Measurements from ENCODE around the gene CA5A. TPM values are rescaled to one million over a fixed set of nuclear protein-coding genes. Genes with fewer than 3 reads are reported as not detected.

The CA5A gene
- total RNA-seq, 1 experiment from 2014 or later: not detected

DNA sequence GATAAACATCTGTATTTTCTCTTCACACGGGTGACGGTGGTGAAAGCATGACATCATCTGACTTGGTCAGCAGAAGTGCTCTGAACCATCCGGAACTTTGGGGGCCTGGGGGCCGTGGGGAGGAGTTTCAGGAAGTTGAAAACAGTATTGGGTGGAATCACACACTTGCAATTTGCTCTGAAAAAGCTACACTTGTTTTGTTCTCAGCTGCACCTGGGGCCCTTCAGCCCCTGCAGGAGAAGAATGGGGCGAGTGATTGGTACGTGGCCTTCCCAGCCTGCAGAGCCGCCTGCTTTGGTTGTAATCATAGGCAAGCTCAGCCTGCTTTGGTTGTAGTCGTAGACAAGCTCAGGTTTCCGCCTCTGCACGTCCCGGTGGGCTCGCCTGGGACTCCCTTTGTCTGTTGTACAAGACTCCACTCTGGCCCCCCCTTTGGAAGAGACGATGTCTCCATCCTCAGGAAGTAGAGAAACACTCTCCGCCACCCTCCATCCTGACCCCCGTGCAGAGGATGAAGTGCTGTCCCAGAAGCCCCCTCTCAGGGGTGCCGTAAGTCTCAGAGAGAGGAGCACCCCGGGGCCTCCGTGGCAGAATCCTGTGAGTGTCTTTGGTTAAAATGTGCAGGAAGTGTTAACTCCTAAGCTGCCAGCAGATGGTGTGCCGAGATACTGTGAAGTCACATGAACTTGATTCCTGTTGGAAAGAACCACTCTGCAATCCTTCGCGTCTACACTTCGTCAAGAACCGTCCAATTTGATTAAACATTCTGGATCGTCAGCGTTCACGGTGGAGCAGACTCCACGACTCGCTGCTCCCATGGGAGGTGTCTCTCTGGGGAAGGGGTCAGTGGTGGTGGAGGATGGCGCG is 20.3 kb upstream of the CA5A start:
- POLR2A ChIA-PET: no interaction called here
- Histone ChIP-seq H3K36me3 (ENCODE audit: control insufficient read depth in 1 of 2, insufficient read depth in 2 of 2, low read length in 2 of 2) (peaks cover 0 to 16% of the 10 kb centered on the region in 2 experiments; a peak in 2 of 4 replicates), H3K9me2 (ENCODE audit: insufficient read depth) (no peaks in the 10 kb centered on the region), H3K4me3 (replicated peaks in 1 of 2; ENCODE audit: low read depth in 1 of 2, low read length in 2 of 2) (no peak overlapping the region), H3K9ac (ENCODE audit: low read length) (no peak overlapping the region), H3K27ac (ENCODE audit: low read depth, low read length) (no peak overlapping the region), H3K79me2 (ENCODE audit: insufficient read depth, low read length) (peaks cover 97% of the 10 kb centered on the region), H3K4me2 (ENCODE audit: low read length) (no peak overlapping the region), H3K27me3 (ENCODE audit: insufficient read depth, low read length) (no peaks in the 10 kb centered on the region), H4K20me1 (ENCODE audit: insufficient read depth) (no peaks in the 10 kb centered on the region), H3K9me3 (ENCODE audit: control insufficient read depth in 1 of 2, insufficient read depth in 1 of 2, low read depth in 1 of 2, low read length in 2 of 2) (no peaks in the 10 kb centered on the region), H2AFZ (ENCODE audit: low read depth, low read length, poor library complexity, severe bottlenecking) (no peak overlapping the region), H3K4me1 (ENCODE audit: control insufficient read depth in 1 of 2, insufficient read depth in 2 of 2, low read length in 2 of 2) (peaks cover 7 to 9% of the 10 kb centered on the region in 2 experiments)
- CTCF ChIA-PET: no interaction called here
- TF ChIP-seq, protein P1, sequence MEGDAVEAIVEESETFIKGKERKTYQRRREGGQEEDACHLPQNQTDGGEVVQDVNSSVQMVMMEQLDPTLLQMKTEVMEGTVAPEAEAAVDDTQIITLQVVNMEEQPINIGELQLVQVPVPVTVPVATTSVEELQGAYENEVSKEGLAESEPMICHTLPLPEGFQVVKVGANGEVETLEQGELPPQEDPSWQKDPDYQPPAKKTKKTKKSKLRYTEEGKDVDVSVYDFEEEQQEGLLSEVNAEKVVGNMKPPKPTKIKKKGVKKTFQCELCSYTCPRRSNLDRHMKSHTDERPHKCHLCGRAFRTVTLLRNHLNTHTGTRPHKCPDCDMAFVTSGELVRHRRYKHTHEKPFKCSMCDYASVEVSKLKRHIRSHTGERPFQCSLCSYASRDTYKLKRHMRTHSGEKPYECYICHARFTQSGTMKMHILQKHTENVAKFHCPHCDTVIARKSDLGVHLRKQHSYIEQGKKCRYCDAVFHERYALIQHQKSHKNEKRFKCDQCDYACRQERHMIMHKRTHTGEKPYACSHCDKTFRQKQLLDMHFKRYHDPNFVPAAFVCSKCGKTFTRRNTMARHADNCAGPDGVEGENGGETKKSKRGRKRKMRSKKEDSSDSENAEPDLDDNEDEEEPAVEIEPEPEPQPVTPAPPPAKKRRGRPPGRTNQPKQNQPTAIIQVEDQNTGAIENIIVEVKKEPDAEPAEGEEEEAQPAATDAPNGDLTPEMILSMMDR (IDR thresholded peaks at IDR 0.05 in 2 of 3, conservative IDR thresholded peaks at IDR 0.05 in 1 of 3; ENCODE audit: borderline replicate concordance in 1 of 3, insufficient read depth in 1 of 3, low read depth in 2 of 3, low read length in 2 of 3): peak in 2 of 3 experiments; percentile 40 to 49; a peak in 4 of 6 replicates
- TF ChIP-seq EGR1 (IDR thresholded peaks at IDR 0.05; ENCODE audit: low read depth): no peak
- TF ChIP-seq SIN3A (IDR thresholded peaks at IDR 0.05; ENCODE audit: low read depth): no peak
- TF ChIP-seq REST (IDR thresholded peaks at IDR 0.05; ENCODE audit: low read depth): no peak
- no peak for TF ChIP-seq RAD21 (IDR thresholded peaks at IDR 0.05; ENCODE audit: low read depth)
- no peak for TF ChIP-seq CEBPB (IDR thresholded peaks at IDR 0.05; ENCODE audit: low read depth)
- no TSS peak for BruUV-seq (replicated peaks)
- intact Hi-C loops (cut with micrococcal nuclease): no loop called here
- ATAC-seq: peak; percentile 57
- RAD21 ChIA-PET (ENCODE audit: low non-redundant PET in 1 of 2, low total read pairs in 2 of 2, uncharacterized antibody in 2 of 2, unreplicated experiment in 2 of 2): no interaction called here
- no peak for DNase-seq (ENCODE audit: low read depth, low spot score)
